A549 treated with GW870086 at 1 μM for 4 hours (cell line): Measurements from ENCODE around the gene RAB43. TPM values are rescaled to one million over a fixed set of nuclear protein-coding genes. Genes with fewer than 3 reads are reported as not detected.

Experiments used
- total RNA-seq: library from RNA; stranded (reverse); fragments of 200-300 nt; extraction: Qiagen RNA extraction; gene quantifications from 5 replicates; pipeline ENCODE4 v1.2.3, GENCODE V29; 2022; ENCODE audit warnings: low read depth

RAB43 gene
- 3.8 to 6.0 TPM (median 5.5 TPM) in 5 replicates for total RNA-seq

GRCh38 chr3:129121792-129122411, at the start of gene RAB43:
Gene RAB43, minus strand, starts transcription at chr3:129121804. Its CDS starts 315 bp downstream, at chr3:129121489.

GRCh38 chr3:129160891-129161859, 39.6 kb upstream of the RAB43 start, which contains the start of gene ISY1:
Gene ISY1, minus strand, starts transcription at chr3:129161063. Its CDS starts 88 bp downstream, at chr3:129160975.

GRCh38 chr3:129060276-129061022, 61.2 kb downstream of the RAB43 start, which contains the start of gene GP9:
Gene GP9, plus strand, starts transcription at chr3:129060779. Its CDS starts 961 bp downstream, at chr3:129061740.

Other genes with a start within 250 kb of the RAB43 start
- gene ACAD9, start 242.2 kb downstream of the RAB43 start, total RNA-seq: 23.0 to 25.9 TPM (median 23.7 TPM) in 5 replicates
- not detected in 5 replicates for gene CFAP92, start 127.7 kb downstream of the RAB43 start, total RNA-seq
- 0.06 TPM in 1 of 5 replicates, not detected in the others for gene EFCC1, start 120.5 kb downstream of the RAB43 start, total RNA-seq
- gene GP9, start 61.0 kb downstream of the RAB43 start, total RNA-seq: not detected in 5 replicates
- 19.0 to 21.9 TPM (median 19.9 TPM) in 5 replicates for gene ISY1, start 39.3 kb upstream of the RAB43 start, total RNA-seq
- gene CNBP, start 62.1 kb upstream of the RAB43 start, total RNA-seq: 351 to 381 TPM (median 366 TPM) in 5 replicates
- 79.5 to 87.5 TPM (median 80.6 TPM) in 5 replicates for gene COPG1, start 127.8 kb upstream of the RAB43 start, total RNA-seq
- gene HMCES, start 157.1 kb upstream of the RAB43 start, total RNA-seq: 39.8 to 49.6 TPM (median 41.9 TPM) in 5 replicates